ENCODE data around the gene TRMT61A.

GRCh38 chr14:103537175-103537990, 8.4 kb downstream of the TRMT61A start:
- TF ChIP-seq, protein P1, sequence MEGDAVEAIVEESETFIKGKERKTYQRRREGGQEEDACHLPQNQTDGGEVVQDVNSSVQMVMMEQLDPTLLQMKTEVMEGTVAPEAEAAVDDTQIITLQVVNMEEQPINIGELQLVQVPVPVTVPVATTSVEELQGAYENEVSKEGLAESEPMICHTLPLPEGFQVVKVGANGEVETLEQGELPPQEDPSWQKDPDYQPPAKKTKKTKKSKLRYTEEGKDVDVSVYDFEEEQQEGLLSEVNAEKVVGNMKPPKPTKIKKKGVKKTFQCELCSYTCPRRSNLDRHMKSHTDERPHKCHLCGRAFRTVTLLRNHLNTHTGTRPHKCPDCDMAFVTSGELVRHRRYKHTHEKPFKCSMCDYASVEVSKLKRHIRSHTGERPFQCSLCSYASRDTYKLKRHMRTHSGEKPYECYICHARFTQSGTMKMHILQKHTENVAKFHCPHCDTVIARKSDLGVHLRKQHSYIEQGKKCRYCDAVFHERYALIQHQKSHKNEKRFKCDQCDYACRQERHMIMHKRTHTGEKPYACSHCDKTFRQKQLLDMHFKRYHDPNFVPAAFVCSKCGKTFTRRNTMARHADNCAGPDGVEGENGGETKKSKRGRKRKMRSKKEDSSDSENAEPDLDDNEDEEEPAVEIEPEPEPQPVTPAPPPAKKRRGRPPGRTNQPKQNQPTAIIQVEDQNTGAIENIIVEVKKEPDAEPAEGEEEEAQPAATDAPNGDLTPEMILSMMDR (IDR thresholded peaks at IDR 0.05) = no peak
- no peak for TF ChIP-seq MAX (CRISPR knock-in tag; IDR thresholded peaks at IDR 0.05)
- no peak for TF ChIP-seq ETV6 (CRISPR knock-in tag; IDR thresholded peaks at IDR 0.05)
- no peak for TF ChIP-seq GABPB1 (CRISPR knock-in tag; IDR thresholded peaks at IDR 0.05)
- TF ChIP-seq, protein P2, sequence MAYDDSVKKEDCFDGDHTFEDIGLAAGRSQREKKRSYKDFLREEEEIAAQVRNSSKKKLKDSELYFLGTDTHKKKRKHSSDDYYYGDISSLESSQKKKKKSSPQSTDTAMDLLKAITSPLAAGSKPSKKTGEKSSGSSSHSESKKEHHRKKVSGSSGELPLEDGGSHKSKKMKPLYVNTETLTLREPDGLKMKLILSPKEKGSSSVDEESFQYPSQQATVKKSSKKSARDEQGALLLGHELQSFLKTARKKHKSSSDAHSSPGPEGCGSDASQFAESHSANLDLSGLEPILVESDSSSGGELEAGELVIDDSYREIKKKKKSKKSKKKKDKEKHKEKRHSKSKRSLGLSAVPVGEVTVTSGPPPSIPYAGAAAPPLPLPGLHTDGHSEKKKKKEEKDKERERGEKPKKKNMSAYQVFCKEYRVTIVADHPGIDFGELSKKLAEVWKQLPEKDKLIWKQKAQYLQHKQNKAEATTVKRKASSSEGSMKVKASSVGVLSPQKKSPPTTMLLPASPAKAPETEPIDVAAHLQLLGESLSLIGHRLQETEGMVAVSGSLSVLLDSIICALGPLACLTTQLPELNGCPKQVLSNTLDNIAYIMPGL (CRISPR knock-in tag; IDR thresholded peaks at IDR 0.05) = no peak
- TF ChIP-seq FOXP1 (CRISPR knock-in tag; IDR thresholded peaks at IDR 0.05; ENCODE audit: borderline replicate concordance) = no peak
- no peak for TF ChIP-seq CREM (CRISPR knock-in tag; IDR thresholded peaks at IDR 0.05)
- TF ChIP-seq, protein P3, sequence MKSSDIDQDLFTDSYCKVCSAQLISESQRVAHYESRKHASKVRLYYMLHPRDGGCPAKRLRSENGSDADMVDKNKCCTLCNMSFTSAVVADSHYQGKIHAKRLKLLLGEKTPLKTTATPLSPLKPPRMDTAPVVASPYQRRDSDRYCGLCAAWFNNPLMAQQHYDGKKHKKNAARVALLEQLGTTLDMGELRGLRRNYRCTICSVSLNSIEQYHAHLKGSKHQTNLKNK (CRISPR knock-in tag; IDR thresholded peaks at IDR 0.05) = no peak
